Caco-2 (cell line): ENCODE data around the gene MID1. TPM values are rescaled to one million over a fixed set of nuclear protein-coding genes. Genes with fewer than 3 reads are reported as not detected.

Source experiments
- BruUV-seq: library from RNA; stranded (reverse); fragments of 400-500 nt; replicated peaks from 2 replicates; lab custom pipeline; 2021; lab: Mats Ljungman, UMichigan
- CTCF ChIA-PET: fragments of 300-600 bp; sonication (Branson Sonifier 250); formaldehyde crosslinking; loops from one replicate; lab custom pipeline; 2022; ENCODE audit warnings: antibody characterized with exemption; lab: Charles Lee
- POLR2A ChIA-PET: fragments of 300-600 bp; sonication (Branson Sonifier 250); formaldehyde crosslinking; loops from one replicate; lab custom pipeline; 2022; ENCODE audit warnings: antibody characterized with exemption; lab: Charles Lee
- DNase-seq, 2 experiments: peaks; one replicate each; pipeline versions ENCODE4 v3.0.0 to v3.0.0-alpha.2; 2020 to 2022
- H3K27me3 ChIP-seq: replicated peaks from 2 replicates; pipeline ENCODE4 v1.6.0; 2011; ENCODE audit warnings: low read length; ENCODE audit not compliant: control insufficient read depth, insufficient read depth
- H3K36me3 ChIP-seq: 2 replicates; pipeline ENCODE4 v1.5.1; 2011; ENCODE audit warnings: low read length; ENCODE audit not compliant: control insufficient read depth, insufficient read depth
- H3K4me1 ChIP-seq: fragments of 250-450 bp; sonication (Bioruptor Pico); 2 replicates; pipeline ENCODE4 v1.5.1; 2020; ENCODE audit warnings: mild to moderate bottlenecking
- H3K4me3 ChIP-seq: 2 replicates; pipeline ENCODE4 v1.5.1; 2011; ENCODE audit warnings: low read depth, mild to moderate bottlenecking, control low read depth, low read length
- H3K9me3 ChIP-seq: fragments of 250-450 bp; sonication (Bioruptor Pico); 2 replicates; pipeline ENCODE4 v1.5.1; 2020; ENCODE audit warnings: mild to moderate bottlenecking, moderate library complexity
- H3K27ac Mint-ChIP-seq: one replicate; pipeline ENCODE4 v1.8.0; 2022; ENCODE audit warnings: mixed read lengths; ENCODE audit not compliant: unreplicated experiment
- H3K27me3 Mint-ChIP-seq: one replicate; pipeline ENCODE4 v1.8.0; 2022; ENCODE audit warnings: mixed read lengths; ENCODE audit not compliant: insufficient read depth, unreplicated experiment
- H3K36me3 Mint-ChIP-seq: one replicate; pipeline ENCODE4 v1.8.0; 2022; ENCODE audit warnings: mild to moderate bottlenecking, mixed read lengths; ENCODE audit not compliant: insufficient read depth, unreplicated experiment
- H3K4me1 Mint-ChIP-seq: one replicate; pipeline ENCODE4 v1.8.0; 2022; ENCODE audit warnings: low read depth, mixed read lengths; ENCODE audit not compliant: unreplicated experiment
- H3K4me3 Mint-ChIP-seq: one replicate; pipeline ENCODE4 v1.8.0; 2022; ENCODE audit warnings: mild to moderate bottlenecking, moderate library complexity, mixed read lengths; ENCODE audit not compliant: unreplicated experiment
- H3K9me3 Mint-ChIP-seq: one replicate; pipeline ENCODE4 v1.8.0; 2022; ENCODE audit warnings: mixed read lengths; ENCODE audit not compliant: unreplicated experiment
- CTCF ChIP-seq, 2 experiments: fragments of 200-600 bp in 1 of 2; IDR thresholded peaks; 1 replicate in 1 of 2; 2 replicates in 1 of 2; pipeline versions ENCODE4 v1.5.1 to v1.8.0; 2011 to 2022; ENCODE audit warnings: antibody characterized with exemption in 1 of 2, control low read depth in 1 of 2, inconsistent platforms in 1 of 2, low read depth in 1 of 2, low read length in 1 of 2, mild to moderate bottlenecking in 1 of 2, moderate library complexity in 1 of 2; ENCODE audit not compliant: insufficient read depth in 1 of 2, severe bottlenecking in 1 of 2, unreplicated experiment in 1 of 2
- intact Hi-C: fragments of 100-400 bp; cut with micrococcal nuclease; formaldehyde crosslinking; loops from one replicate; pipeline ENCODE4 v1.10.0; 2022; ENCODE audit not compliant: unreplicated experiment
- total RNA-seq: library from RNA; stranded (reverse); gene quantifications from 2 replicates; pipeline ENCODE4 v1.2.3, GENCODE V29; 2022

MID1 gene
- total RNA-seq, 1 experiment from 2014 or later = 61.3 TPM

GRCh38 chrX:10569946-10570345 lies 50.4 kb downstream of the MID1 start:
- ChIA-PET CTCF (no interaction called here), POLR2A (no interaction called here)
- DNase-seq = no peak
- Mint-ChIP-seq H3K27ac (peak overlapping the region; percentile 39), H3K9me3 (no peaks in the 10 kb centered on the region), H3K27me3 (no peaks in the 10 kb centered on the region), H3K4me3 (no peak overlapping the region), H3K4me1 (peaks cover 11% of the 10 kb centered on the region), H3K36me3 (peaks cover 37% of the 10 kb centered on the region)
- intact Hi-C loops = no loop called here
- no peak for TF ChIP-seq CTCF (IDR thresholded peaks at IDR 0.05; ENCODE audit: insufficient read depth in 1 of 2, low read depth in 1 of 2, low read length in 1 of 2, severe bottlenecking in 1 of 2, unreplicated experiment in 1 of 2)
- H3K4me3 ChIP-seq = no peak overlapping the region
- H3K9me3 ChIP-seq = no peaks in the 10 kb centered on the region
- no TSS peak for BruUV-seq
- H3K4me1 ChIP-seq = no peaks in the 10 kb centered on the region
- peaks cover 1% of the 10 kb centered on the region; the same call in 1 of the 2 replicates for H3K36me3 ChIP-seq
- H3K27me3 ChIP-seq = no peaks in the 10 kb centered on the region

GRCh38 chrX:10568428-10568827 lies 52.0 kb downstream of the MID1 start:
- H3K4me3 ChIP-seq = no peak overlapping the region
- ChIA-PET CTCF (no interaction called here), POLR2A (no interaction called here)
- DNase-seq = no peak
- H3K9me3 ChIP-seq = no peaks in the 10 kb centered on the region
- peaks cover 11% of the 10 kb centered on the region for H3K4me1 Mint-ChIP-seq
- no peak for TF ChIP-seq CTCF (IDR thresholded peaks at IDR 0.05; ENCODE audit: insufficient read depth in 1 of 2, low read depth in 1 of 2, low read length in 1 of 2, severe bottlenecking in 1 of 2, unreplicated experiment in 1 of 2)
- intact Hi-C loops = no loop called here
- no peak overlapping the region for H3K4me3 Mint-ChIP-seq
- BruUV-seq = no TSS peak
- H3K36me3 ChIP-seq = peaks cover 1% of the 10 kb centered on the region; the same call in 1 of the 2 replicates
- H3K27me3 Mint-ChIP-seq = no peaks in the 10 kb centered on the region
- H3K9me3 Mint-ChIP-seq = no peaks in the 10 kb centered on the region
- H3K27ac Mint-ChIP-seq = no peak overlapping the region
- H3K4me1 ChIP-seq = no peaks in the 10 kb centered on the region
- no peaks in the 10 kb centered on the region for H3K27me3 ChIP-seq
- H3K36me3 Mint-ChIP-seq = peaks cover 33% of the 10 kb centered on the region

GRCh38 chrX:10567136-10567535 lies 53.2 kb downstream of the MID1 start:
- Histone ChIP-seq H3K27me3 (no peaks in the 10 kb centered on the region), H3K4me1 (no peaks in the 10 kb centered on the region), H3K36me3 (peaks cover 1% of the 10 kb centered on the region; the same call in 1 of the 2 replicates), H3K9me3 (no peaks in the 10 kb centered on the region), H3K4me3 (no peak overlapping the region)
- no peak for TF ChIP-seq CTCF (IDR thresholded peaks at IDR 0.05; ENCODE audit: insufficient read depth in 1 of 2, low read depth in 1 of 2, low read length in 1 of 2, severe bottlenecking in 1 of 2, unreplicated experiment in 1 of 2)
- Mint-ChIP-seq H3K9me3 (no peaks in the 10 kb centered on the region), H3K36me3 (peaks cover 29% of the 10 kb centered on the region), H3K27me3 (no peaks in the 10 kb centered on the region), H3K27ac (no peak overlapping the region), H3K4me1 (peaks cover 11% of the 10 kb centered on the region), H3K4me3 (no peak overlapping the region)
- ChIA-PET CTCF (no interaction called here), POLR2A (no interaction called here)
- BruUV-seq = no TSS peak
- no peak for DNase-seq
- intact Hi-C loops = no loop called here
